SK-N-SH (cell line): ENCODE results near the gene JOSD2. TPM values are rescaled to one million over a fixed set of nuclear protein-coding genes. Genes with fewer than 3 reads are reported as not detected.

Experiments
- CTCF ChIA-PET: fragments of 300-600, 350-600 bp; formaldehyde crosslinking; extraction: SDS; loops from one replicate; lab custom pipeline; 2021; lab: Yijun Ruan, JAX
- POLR2A ChIA-PET: fragments of 350-600 bp; sonication (Branson Sonifier 250); formaldehyde crosslinking; extraction: SDS; loops from one replicate; lab custom pipeline; 2020; ENCODE audit warnings: antibody characterized with exemption, inconsistent platforms; lab: Yijun Ruan, JAX
- DNase-seq: peaks from one replicate; pipeline ENCODE4 v3.0.0; 2012
- H2AFZ ChIP-seq: fragments of 200-600 bp; sonication (generic); 2 replicates; pipeline ENCODE4 v1.8.1; 2016; ENCODE audit warnings: antibody characterized with exemption, mild to moderate bottlenecking, low read depth
- H3F3A ChIP-seq: fragments of 200-600 bp; sonication (generic); replicated peaks from 2 replicates; pipeline ENCODE3; 2016; ENCODE audit warnings: antibody characterized with exemption, mild to moderate bottlenecking; ENCODE audit not compliant: insufficient read depth
- H3K27ac ChIP-seq, 2 experiments: fragments of 200-500 bp in 1 of 2; fragments of 200-600 bp in 1 of 2; sonication (Bioruptor generic) in 1 of 2; sonication (generic), shearing (Covaris generic) in 1 of 2; 2 replicates each; pipeline versions ENCODE4 v1.5.1 to v1.6.1; 2014 to 2016; ENCODE audit warnings: low read depth in 2 of 2, inconsistent platforms in 1 of 2, low read length in 1 of 2, mild to moderate bottlenecking in 1 of 2, mixed read lengths in 1 of 2
- H3K27me3 ChIP-seq: fragments of 200-600 bp; sonication (generic), shearing (Covaris generic); 2 replicates; pipeline ENCODE4 v1.6.1; 2016; ENCODE audit warnings: mixed run types; ENCODE audit not compliant: insufficient read depth
- H3K36me3 ChIP-seq, 2 experiments: fragments of 200-500 bp in 1 of 2; fragments of 200-600 bp in 1 of 2; sonication (Bioruptor generic) in 1 of 2; sonication (generic) in 1 of 2; replicated peaks in 1 of 2; 2 replicates each; pipeline versions ENCODE3 to v1.5.1; 2014 to 2016; ENCODE audit warnings: low read length in 1 of 2, mild to moderate bottlenecking in 1 of 2; ENCODE audit not compliant: insufficient read depth in 2 of 2, control insufficient read depth in 1 of 2
- H3K4me1 ChIP-seq, 2 experiments: fragments of 200-500 bp in 1 of 2; fragments of 200-600 bp in 1 of 2; sonication (Bioruptor generic) in 1 of 2; sonication (generic), shearing (Covaris generic) in 1 of 2; 2 replicates each; pipeline versions ENCODE4 v1.5.1 to v1.6.1; 2014 to 2016; ENCODE audit warnings: low read depth in 1 of 2, low read length in 1 of 2, mixed run types in 1 of 2; ENCODE audit not compliant: insufficient read depth in 2 of 2, control insufficient read depth in 1 of 2
- H3K4me2 ChIP-seq: fragments of 200-600 bp; sonication (generic), shearing (Covaris generic); 2 replicates; pipeline ENCODE4 v1.6.1; 2017; ENCODE audit warnings: mixed run types
- H3K4me3 ChIP-seq, 2 experiments: fragments of 200-500 bp in 1 of 2; fragments of 200-600 bp in 1 of 2; sonication (Bioruptor generic) in 1 of 2; sonication (generic), shearing (Covaris generic) in 1 of 2; 2 replicates each; pipeline versions ENCODE4 v1.5.1 to v1.8.1; 2014 to 2016; ENCODE audit warnings: low read depth in 2 of 2, inconsistent platforms in 1 of 2, low read length in 1 of 2, mild to moderate bottlenecking in 1 of 2, mixed read lengths in 1 of 2, moderate library complexity in 1 of 2
- H3K79me2 ChIP-seq: fragments of 200-600 bp; sonication (generic); 2 replicates; pipeline ENCODE4 v1.8.1; 2017; ENCODE audit warnings: mild to moderate bottlenecking; ENCODE audit not compliant: insufficient read depth
- H3K9ac ChIP-seq: fragments of 200-600 bp; sonication (generic); 2 replicates; pipeline ENCODE4 v1.6.1; 2017; ENCODE audit warnings: mixed run types
- H3K9me2 ChIP-seq: fragments of 200-600 bp; sonication (generic); 2 replicates; pipeline ENCODE4 v1.6.1; 2017; ENCODE audit warnings: mixed run types
- H3K9me3 ChIP-seq: fragments of 200-600 bp; sonication (generic); 2 replicates; pipeline ENCODE4 v1.6.1; 2017; ENCODE audit warnings: mixed run types, mild to moderate bottlenecking, moderate library complexity
- H4K20me1 ChIP-seq: fragments of 200-600 bp; sonication (generic); 2 replicates; pipeline ENCODE4 v1.6.1; 2017; ENCODE audit warnings: mild to moderate bottlenecking, mixed run types; ENCODE audit not compliant: insufficient read depth
- CTCF ChIP-seq: fragments of 200-600 bp; sonication (generic); IDR thresholded peaks from 2 replicates; pipeline ENCODE4 v1.6.1; 2017; ENCODE audit warnings: antibody characterized with exemption, mild to moderate bottlenecking, moderate library complexity
- ELF1 ChIP-seq: IDR thresholded peaks from 2 replicates; pipeline ENCODE4 v1.4.0; 2012
- EP300 ChIP-seq, 2 experiments: IDR thresholded peaks; 2 replicates each; pipeline versions ENCODE4 v1.4.0 to v1.6.1; 2012; ENCODE audit warnings: borderline replicate concordance in 1 of 2, low read depth in 1 of 2, low read length in 1 of 2
- EZH2phosphoT487 ChIP-seq: fragments of 200-600 bp; sonication (generic); IDR thresholded peaks from 2 replicates; pipeline ENCODE4 v1.6.1; 2017; ENCODE audit warnings: low read depth, mixed run types, mild to moderate bottlenecking, antibody characterized with exemption, moderate library complexity, borderline replicate concordance
- FOSL2 ChIP-seq: IDR thresholded peaks from 2 replicates; pipeline ENCODE4 v1.4.0; 2012; ENCODE audit warnings: low read depth, mild to moderate bottlenecking, moderate library complexity, borderline replicate concordance
- FOXJ3 ChIP-seq: sonication (generic); formaldehyde crosslinking; IDR thresholded peaks from 2 replicates; pipeline ENCODE4 v1.5.1; 2020; ENCODE audit warnings: mild to moderate bottlenecking, missing genetic modification reagents
- GATA2 ChIP-seq: sonication (generic); formaldehyde crosslinking; IDR thresholded peaks from 2 replicates; pipeline ENCODE4 v1.5.0; 2020; ENCODE audit warnings: mild to moderate bottlenecking, missing genetic modification reagents
- IRF3 ChIP-seq: fragments of 150-350 bp; IDR thresholded peaks from 2 replicates; pipeline ENCODE4 v1.6.1; 2016; ENCODE audit warnings: mild to moderate bottlenecking, low read depth, low read length
- JUND ChIP-seq: IDR thresholded peaks from 2 replicates; pipeline ENCODE4 v1.4.0; 2012
- MAX ChIP-seq: IDR thresholded peaks from 2 replicates; pipeline ENCODE4 v1.4.0; 2012; ENCODE audit warnings: low read depth
- MEF2A ChIP-seq: IDR thresholded peaks from 2 replicates; pipeline ENCODE4 v1.4.0; 2012; ENCODE audit warnings: low read depth, borderline replicate concordance
- MXI1 ChIP-seq: IDR thresholded peaks from 2 replicates; pipeline ENCODE4 v1.6.1; 2012; ENCODE audit warnings: mild to moderate bottlenecking, low read depth, low read length, improper control_type of control experiment
- NFIC ChIP-seq: IDR thresholded peaks from 2 replicates; pipeline ENCODE4 v1.4.0; 2012; ENCODE audit warnings: borderline replicate concordance
- PBX3 ChIP-seq: IDR thresholded peaks from 2 replicates; pipeline ENCODE4; 2012
- REST ChIP-seq: IDR thresholded peaks from 2 replicates; pipeline ENCODE4 v1.6.1; 2012; ENCODE audit warnings: mild to moderate bottlenecking, low read depth, low read length, moderate library complexity
- RFX5 ChIP-seq: IDR thresholded peaks from 2 replicates; pipeline ENCODE4 v1.6.1; 2012; ENCODE audit warnings: mild to moderate bottlenecking, improper control_type of control experiment, low read length
- RXRA ChIP-seq: IDR thresholded peaks from 2 replicates; pipeline ENCODE4 v1.4.0; 2012; ENCODE audit warnings: low read depth, mild to moderate bottlenecking, borderline replicate concordance
- SIN3A ChIP-seq: IDR thresholded peaks from 2 replicates; pipeline ENCODE4 v1.6.1; 2012; ENCODE audit warnings: low read depth, mild to moderate bottlenecking, low read length, moderate library complexity, borderline replicate concordance
- YY1 ChIP-seq: IDR thresholded peaks from 2 replicates; pipeline ENCODE4 v1.4.0; 2012; ENCODE audit warnings: low read depth, mild to moderate bottlenecking
- ZBTB33 ChIP-seq: IDR thresholded peaks from 2 replicates; pipeline ENCODE4 v1.4.0; 2012; ENCODE audit warnings: low read depth, borderline replicate concordance
- WGBS: methylation state at CpG from one replicate; pipeline ENCODE4 v1.1.6; 2017; ENCODE audit warnings: low lambda C conversion rate; 5-methylcytosine and 5-hydroxymethylcytosine counted together
- polyA plus RNA-seq, 3 experiments: library from polyadenylated mRNA; depleted of rRNA; stranded (reverse); fragments of >200 nt; gene quantifications; 2 replicates each; pipeline ENCODE4 v1.2.3, GENCODE V29; 2012

JOSD2 gene
- polyA plus RNA-seq, 1 of the 3 experiments (the other 2 are of a cell fraction): 81.2 TPM

- 82% methylated on average over 17 of the region's 17 CpGs for WGBS
- CTCF ChIA-PET: interaction anchor here (4.1 to 4.2 kb wide), 2 partner anchors 16 to 35 kb away, joined by 18 to 38 read pairs; no protein-coding TSS in a partner anchor
- POLR2A ChIA-PET: no interaction called here
These were observed 10.0 kb upstream of the JOSD2 start for GRCh38 chr19:50520822-50521465.

More at GRCh38 chr19:50520822-50521465, 10.0 kb upstream of the JOSD2 start:
- no peak overlapping the region for H3K9ac ChIP-seq
- H3F3A ChIP-seq: no peaks in the 10 kb centered on the region
- H3K27me3 ChIP-seq: no peaks in the 10 kb centered on the region
- no peak overlapping the region for H3K27ac ChIP-seq
- H3K9me3 ChIP-seq: no peaks in the 10 kb centered on the region
- H2AFZ ChIP-seq: no peak overlapping the region
- DNase-seq: no peak
- no peak overlapping the region for H3K4me2 ChIP-seq
- no peak overlapping the region for H3K4me3 ChIP-seq
- no peaks in the 10 kb centered on the region for H3K79me2 ChIP-seq
- H4K20me1 ChIP-seq: no peaks in the 10 kb centered on the region
- H3K36me3 ChIP-seq: no peaks in the 10 kb centered on the region
- no peaks in the 10 kb centered on the region for H3K9me2 ChIP-seq
- TF ChIP-seq RXRA: no peak
- no peak for TF ChIP-seq GATA2
- no peak for TF ChIP-seq JUND
- TF ChIP-seq CTCF: no peak
- no peak for TF ChIP-seq EZH2phosphoT487
- TF ChIP-seq MEF2A: no peak
- TF ChIP-seq FOSL2: no peak
- TF ChIP-seq ZBTB33: no peak
- TF ChIP-seq MXI1: no peak
- TF ChIP-seq RFX5: no peak
- TF ChIP-seq YY1: no peak
- TF ChIP-seq ELF1: no peak
- TF ChIP-seq SIN3A: no peak
- TF ChIP-seq REST: no peak
- TF ChIP-seq IRF3: no peak
- no peak for TF ChIP-seq EP300 (IDR thresholded peaks at IDR 0.05; ENCODE audit: borderline replicate concordance in 1 of 2, low read depth in 1 of 2, low read length in 1 of 2)
- no peak for TF ChIP-seq FOXJ3 (CRISPR knock-in tag)
- no peak for TF ChIP-seq MAX
- TF ChIP-seq PBX3: no peak
- TF ChIP-seq NFIC: no peak
- H3K4me1 ChIP-seq: no peaks in the 10 kb centered on the region
